ENCODE results near the gene NELFE.
"Not testable (repeated sequence)": the region's sequence is repeated elsewhere in the genome, so short reads cannot be mapped to it uniquely, and the experiment has no call there.

Gene NELFE

GRCh38 chr6:32005991-32006529 lies 47.3 kb upstream of the NELFE start:
- not testable (repeated sequence) for H3K4ac ChIP-seq (ENCODE audit: low read depth in 1 of 2, low read length in 2 of 2); H3K4me3 ChIP-seq (ENCODE audit: insufficient read depth in 1 of 2, low read depth in 1 of 2, low read length in 2 of 2); H2BK12ac ChIP-seq (ENCODE audit: low read length in 2 of 2); H3K4me2 ChIP-seq (ENCODE audit: low read length, poor library complexity, severe bottlenecking); H3K18ac ChIP-seq (ENCODE audit: low read depth in 1 of 2, low read length in 2 of 2); H2AK5ac ChIP-seq (ENCODE audit: low read length, severe bottlenecking); H2BK5ac ChIP-seq (ENCODE audit: low read depth, low read length, poor library complexity, severe bottlenecking); H3K9me3 ChIP-seq (ENCODE audit: control insufficient read depth, low read length); H3K23ac ChIP-seq (ENCODE audit: low read length in 2 of 2); DNase-seq; H2BK120ac ChIP-seq (ENCODE audit: low read depth, low read length); H3K9ac ChIP-seq (ENCODE audit: low read length); H3K36me3 ChIP-seq (ENCODE audit: control insufficient read depth in 1 of 2, insufficient read depth in 2 of 2, low read depth in 1 of 2, low read length in 2 of 2); H3K27ac ChIP-seq (ENCODE audit: low read length, poor library complexity, severe bottlenecking); H4K8ac ChIP-seq (ENCODE audit: low read length); H3K14ac ChIP-seq (ENCODE audit: low read length in 2 of 2); H2BK15ac ChIP-seq (ENCODE audit: low read depth, poor library complexity, severe bottlenecking); H3K79me1 ChIP-seq (replicated peaks; ENCODE audit: low read length, poor library complexity, severe bottlenecking); H3K4me1 ChIP-seq (ENCODE audit: control insufficient read depth, insufficient read depth, low read depth, low read length); H4K91ac ChIP-seq (ENCODE audit: low read length); H2AFZ ChIP-seq (ENCODE audit: low read depth, low read length); H3K27me3 ChIP-seq (ENCODE audit: control insufficient read depth in 1 of 2, insufficient read depth in 1 of 2, low read length in 2 of 2)
- WGBS, result 86% methylated on average over 2 of the region's 8 CpGs

- DNase-seq; H2BK5ac ChIP-seq (ENCODE audit: low read depth, low read length, poor library complexity, severe bottlenecking); H4K8ac ChIP-seq (ENCODE audit: low read length); H3K4me3 ChIP-seq (ENCODE audit: insufficient read depth in 1 of 2, low read depth in 1 of 2, low read length in 2 of 2); H3K4me2 ChIP-seq (ENCODE audit: low read length, poor library complexity, severe bottlenecking); H3K27ac ChIP-seq (ENCODE audit: low read length, poor library complexity, severe bottlenecking); H2BK120ac ChIP-seq (ENCODE audit: low read depth, low read length); H2AFZ ChIP-seq (ENCODE audit: low read depth, low read length); H3K9me3 ChIP-seq (ENCODE audit: control insufficient read depth, low read length); H4K91ac ChIP-seq (ENCODE audit: low read length); H2BK15ac ChIP-seq (ENCODE audit: low read depth, poor library complexity, severe bottlenecking); H2BK12ac ChIP-seq (ENCODE audit: low read length in 2 of 2); H3K14ac ChIP-seq (ENCODE audit: low read length in 2 of 2); H2AK5ac ChIP-seq (ENCODE audit: low read length, severe bottlenecking); H3K4me1 ChIP-seq (ENCODE audit: control insufficient read depth, insufficient read depth, low read depth, low read length); H3K9ac ChIP-seq (ENCODE audit: low read length); H3K23ac ChIP-seq (ENCODE audit: low read length in 2 of 2); H3K18ac ChIP-seq (ENCODE audit: low read depth in 1 of 2, low read length in 2 of 2); H3K27me3 ChIP-seq (ENCODE audit: control insufficient read depth in 1 of 2, insufficient read depth in 1 of 2, low read length in 2 of 2); H3K36me3 ChIP-seq (ENCODE audit: control insufficient read depth in 1 of 2, insufficient read depth in 2 of 2, low read depth in 1 of 2, low read length in 2 of 2); H3K79me1 ChIP-seq (replicated peaks; ENCODE audit: low read length, poor library complexity, severe bottlenecking); H3K4ac ChIP-seq (ENCODE audit: low read depth in 1 of 2, low read length in 2 of 2): not testable (repeated sequence)
- WGBS, result no CpG with 5 or more reads among the region's 9 CpGs
Observed at GRCh38 chr6:32005538-32005880, 46.7 kb upstream of the NELFE start.

GRCh38 chr6:32004864-32005537 lies 46.2 kb upstream of the NELFE start:
- 95% methylated on average over 5 of the region's 13 CpGs for WGBS
- H3K36me3 ChIP-seq (ENCODE audit: control insufficient read depth in 1 of 2, insufficient read depth in 2 of 2, low read depth in 1 of 2, low read length in 2 of 2); H3K14ac ChIP-seq (ENCODE audit: low read length in 2 of 2); H3K27ac ChIP-seq (ENCODE audit: low read length, poor library complexity, severe bottlenecking); H2BK5ac ChIP-seq (ENCODE audit: low read depth, low read length, poor library complexity, severe bottlenecking); H3K4me2 ChIP-seq (ENCODE audit: low read length, poor library complexity, severe bottlenecking); H3K23ac ChIP-seq (ENCODE audit: low read length in 2 of 2); H3K4me3 ChIP-seq (ENCODE audit: insufficient read depth in 1 of 2, low read depth in 1 of 2, low read length in 2 of 2); DNase-seq; H3K27me3 ChIP-seq (ENCODE audit: control insufficient read depth in 1 of 2, insufficient read depth in 1 of 2, low read length in 2 of 2); H2AK5ac ChIP-seq (ENCODE audit: low read length, severe bottlenecking); H4K91ac ChIP-seq (ENCODE audit: low read length); H3K9ac ChIP-seq (ENCODE audit: low read length); H2BK120ac ChIP-seq (ENCODE audit: low read depth, low read length); H3K4me1 ChIP-seq (ENCODE audit: control insufficient read depth, insufficient read depth, low read depth, low read length); H4K8ac ChIP-seq (ENCODE audit: low read length); H3K9me3 ChIP-seq (ENCODE audit: control insufficient read depth, low read length); H3K18ac ChIP-seq (ENCODE audit: low read depth in 1 of 2, low read length in 2 of 2); H3K4ac ChIP-seq (ENCODE audit: low read depth in 1 of 2, low read length in 2 of 2); H2BK12ac ChIP-seq (ENCODE audit: low read length in 2 of 2); H3K79me1 ChIP-seq (replicated peaks; ENCODE audit: low read length, poor library complexity, severe bottlenecking); H2BK15ac ChIP-seq (ENCODE audit: low read depth, poor library complexity, severe bottlenecking); H2AFZ ChIP-seq (ENCODE audit: low read depth, low read length): not testable (repeated sequence)

GRCh38 chr6:32004393-32004792 lies 45.6 kb upstream of the NELFE start:
- H2AK5ac ChIP-seq (ENCODE audit: low read length, severe bottlenecking); H3K4ac ChIP-seq (ENCODE audit: low read depth in 1 of 2, low read length in 2 of 2); H2AFZ ChIP-seq (ENCODE audit: low read depth, low read length); H4K91ac ChIP-seq (ENCODE audit: low read length); H3K36me3 ChIP-seq (ENCODE audit: control insufficient read depth in 1 of 2, insufficient read depth in 2 of 2, low read depth in 1 of 2, low read length in 2 of 2); H3K4me2 ChIP-seq (ENCODE audit: low read length, poor library complexity, severe bottlenecking); H3K4me1 ChIP-seq (ENCODE audit: control insufficient read depth, insufficient read depth, low read depth, low read length); H3K9ac ChIP-seq (ENCODE audit: low read length); H3K14ac ChIP-seq (ENCODE audit: low read length in 2 of 2); H3K27ac ChIP-seq (ENCODE audit: low read length, poor library complexity, severe bottlenecking); H2BK120ac ChIP-seq (ENCODE audit: low read depth, low read length); H3K18ac ChIP-seq (ENCODE audit: low read depth in 1 of 2, low read length in 2 of 2); H3K4me3 ChIP-seq (ENCODE audit: insufficient read depth in 1 of 2, low read depth in 1 of 2, low read length in 2 of 2); H3K79me1 ChIP-seq (replicated peaks; ENCODE audit: low read length, poor library complexity, severe bottlenecking); H2BK15ac ChIP-seq (ENCODE audit: low read depth, poor library complexity, severe bottlenecking); H2BK12ac ChIP-seq (ENCODE audit: low read length in 2 of 2); DNase-seq; H4K8ac ChIP-seq (ENCODE audit: low read length); H3K9me3 ChIP-seq (ENCODE audit: control insufficient read depth, low read length); H2BK5ac ChIP-seq (ENCODE audit: low read depth, low read length, poor library complexity, severe bottlenecking); H3K23ac ChIP-seq (ENCODE audit: low read length in 2 of 2); H3K27me3 ChIP-seq (ENCODE audit: control insufficient read depth in 1 of 2, insufficient read depth in 1 of 2, low read length in 2 of 2): not testable (repeated sequence)
- no CpG with 5 or more reads among the region's 4 CpGs for WGBS

Measured in mesenchymal stem cell (in vitro differentiated cells and primary cell).